Suprapubic skin (tissue), 4 donors: ENCODE measurements around the gene NBPF1.
"Not testable (repeated sequence)": the region's sequence is repeated elsewhere in the genome, so short reads cannot be mapped to it uniquely, and the experiment has no call there.

Experiments
- CTCF ChIP-seq, 2 donors: fragments of 200-600 bp in 1 of 2; fragments of 450-650 bp in 1 of 2; sonication (generic) in 1 of 2; IDR thresholded peaks; one replicate each; pipeline ENCODE4 v1.5.1; 2016 to 2019; ENCODE audit warnings: antibody characterized with exemption in 2 of 2, mild to moderate bottlenecking in 1 of 2, moderate library complexity in 1 of 2
- EP300 ChIP-seq: sonication (generic); formaldehyde crosslinking; IDR thresholded peaks from one replicate; pipeline ENCODE4 v1.6.1; 2017; ENCODE audit warnings: antibody characterized with exemption
- POLR2AphosphoS5 ChIP-seq, 3 donors: sonication (generic); formaldehyde crosslinking; IDR thresholded peaks; one replicate each; pipeline ENCODE4 v1.6.1; 2017; ENCODE audit warnings: antibody characterized with exemption in 3 of 3

- not testable (repeated sequence) for TF ChIP-seq CTCF (IDR thresholded peaks at IDR 0.05); POLR2AphosphoS5 (IDR thresholded peaks at IDR 0.05); EP300
Observed at GRCh38 chr1:16521679-16522078, 91.7 kb downstream of the NBPF1 start.
